ENCODE measurements around the gene ACCSL.

GRCh38 chr11:44018829-44019228 is 29.0 kb upstream of the ACCSL start:
- TF ChIP-seq CTCF (IDR thresholded peaks at IDR 0.05) (no peak), EZH2 (IDR thresholded peaks at IDR 0.05; ENCODE audit: borderline replicate concordance, insufficient read depth, low read depth, low read length, poor library complexity, severe bottlenecking) (no peak)

Measured in B cell (primary cell).